ENCODE measurements around the gene L3HYPDH.

Gene L3HYPDH

GRCh38 chr14:59483819-59484638 is at the start of gene L3HYPDH, which contains the start of gene JKAMP:
Gene L3HYPDH, minus strand, starts transcription at chr14:59484408. Its CDS starts 92 bp downstream, at chr14:59484316.
Gene JKAMP, plus strand, starts transcription at chr14:59484517. Its CDS starts 73 bp downstream, at chr14:59484590.
- H3K4me3 ChIP-seq (replicated peaks; ENCODE audit: low read depth, low read length) = peak within 1 kb of the TSS; percentile 71
- peak; percentile 61 for TF ChIP-seq CTCF (IDR thresholded peaks at IDR 0.05; ENCODE audit: insufficient read depth, low read length, poor library complexity, severe bottlenecking)
- DNase-seq (ENCODE audit: extremely low read depth, insufficient read length) = peak; percentile 96
- no peaks in the 10 kb centered on the region for H3K27me3 ChIP-seq (replicated peaks; ENCODE audit: control insufficient read depth, insufficient read depth, low read length)
- no peaks in the 10 kb centered on the region; the same call in 1 of the 2 replicates for H3K36me3 ChIP-seq (ENCODE audit: control insufficient read depth, insufficient read depth, low read length)

GRCh38 chr14:59532419-59532818 is 48.2 kb upstream of the L3HYPDH start:
- no peaks in the 10 kb centered on the region for H3K27me3 ChIP-seq (replicated peaks; ENCODE audit: control insufficient read depth, insufficient read depth, low read length)
- DNase-seq (ENCODE audit: extremely low read depth, insufficient read length) = no peak
- H3K4me3 ChIP-seq (replicated peaks; ENCODE audit: low read depth, low read length) = no peak overlapping the region
- TF ChIP-seq CTCF (IDR thresholded peaks at IDR 0.05; ENCODE audit: insufficient read depth, low read length, poor library complexity, severe bottlenecking) = no peak
- no peaks in the 10 kb centered on the region for H3K36me3 ChIP-seq (ENCODE audit: control insufficient read depth, insufficient read depth, low read length)

GRCh38 chr14:59530349-59530748 is 46.1 kb upstream of the L3HYPDH start:
- Histone ChIP-seq H3K4me3 (replicated peaks; ENCODE audit: low read depth, low read length) (no peak overlapping the region), H3K27me3 (replicated peaks; ENCODE audit: control insufficient read depth, insufficient read depth, low read length) (no peaks in the 10 kb centered on the region), H3K36me3 (ENCODE audit: control insufficient read depth, insufficient read depth, low read length) (no peaks in the 10 kb centered on the region)
- no peak for TF ChIP-seq CTCF (IDR thresholded peaks at IDR 0.05; ENCODE audit: insufficient read depth, low read length, poor library complexity, severe bottlenecking)
- DNase-seq (ENCODE audit: extremely low read depth, insufficient read length) = no peak

GRCh38 chr14:59529189-59529588 is 45.0 kb upstream of the L3HYPDH start:
- Histone ChIP-seq H3K36me3 (ENCODE audit: control insufficient read depth, insufficient read depth, low read length) (no peaks in the 10 kb centered on the region), H3K27me3 (replicated peaks; ENCODE audit: control insufficient read depth, insufficient read depth, low read length) (no peaks in the 10 kb centered on the region), H3K4me3 (replicated peaks; ENCODE audit: low read depth, low read length) (no peak overlapping the region)
- no peak for DNase-seq (ENCODE audit: extremely low read depth, insufficient read length)
- TF ChIP-seq CTCF (IDR thresholded peaks at IDR 0.05; ENCODE audit: insufficient read depth, low read length, poor library complexity, severe bottlenecking) = no peak

DNA sequence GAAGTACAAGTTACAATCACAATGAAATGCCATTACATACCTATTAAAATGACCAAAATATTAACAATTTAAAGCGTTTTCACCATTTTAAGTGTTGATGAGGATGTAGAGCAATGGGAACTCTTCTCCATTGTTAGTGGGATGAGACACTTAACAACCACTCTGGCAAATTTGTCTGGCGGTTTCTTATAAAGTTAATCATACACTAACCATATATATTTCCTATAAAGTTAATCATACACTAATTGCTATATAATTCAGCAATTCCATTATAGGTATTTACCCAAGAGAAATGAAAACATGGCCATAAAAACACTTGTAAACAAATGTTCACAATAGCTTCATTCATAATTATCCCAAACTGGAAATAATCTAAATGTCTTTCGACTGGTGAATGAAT is 36.0 kb upstream of the L3HYPDH start:
- TF ChIP-seq CTCF (IDR thresholded peaks at IDR 0.05; ENCODE audit: insufficient read depth, low read length, poor library complexity, severe bottlenecking) = no peak
- Histone ChIP-seq H3K27me3 (replicated peaks; ENCODE audit: control insufficient read depth, insufficient read depth, low read length) (no peaks in the 10 kb centered on the region), H3K36me3 (ENCODE audit: control insufficient read depth, insufficient read depth, low read length) (no peaks in the 10 kb centered on the region), H3K4me3 (replicated peaks; ENCODE audit: low read depth, low read length) (no peak overlapping the region)
- DNase-seq (ENCODE audit: extremely low read depth, insufficient read length) = no peak
